Vagina (tissue), 2 donors: ENCODE measurements around the gene ZDHHC18.

Experiments
- POLR2A ChIP-seq, 2 donors: fragments of 450-650 bp; IDR thresholded peaks; one replicate each; pipeline ENCODE4 v1.6.1; 2017; ENCODE audit warnings: antibody characterized with exemption in 2 of 2, mild to moderate bottlenecking in 2 of 2, moderate library complexity in 2 of 2
- POLR2AphosphoS5 ChIP-seq, 2 donors: sonication (generic); formaldehyde crosslinking; IDR thresholded peaks; one replicate each; pipeline ENCODE4 v1.9.0; 2017; ENCODE audit warnings: antibody characterized with exemption in 2 of 2, mild to moderate bottlenecking in 2 of 2, low read depth in 1 of 2; ENCODE audit not compliant: insufficient read depth in 1 of 2
- TF ChIP-seq, protein P1 (sequence below), 3 experiments: fragments of 450-650 bp in 2 of 3; fragments of 200-600 bp in 1 of 3; sonication (generic) in 1 of 3; IDR thresholded peaks; one replicate each; pipeline ENCODE4 v1.5.1; 2017 to 2019; ENCODE audit warnings: antibody characterized with exemption in 3 of 3, mild to moderate bottlenecking in 2 of 3, moderate library complexity in 2 of 3

DNA sequence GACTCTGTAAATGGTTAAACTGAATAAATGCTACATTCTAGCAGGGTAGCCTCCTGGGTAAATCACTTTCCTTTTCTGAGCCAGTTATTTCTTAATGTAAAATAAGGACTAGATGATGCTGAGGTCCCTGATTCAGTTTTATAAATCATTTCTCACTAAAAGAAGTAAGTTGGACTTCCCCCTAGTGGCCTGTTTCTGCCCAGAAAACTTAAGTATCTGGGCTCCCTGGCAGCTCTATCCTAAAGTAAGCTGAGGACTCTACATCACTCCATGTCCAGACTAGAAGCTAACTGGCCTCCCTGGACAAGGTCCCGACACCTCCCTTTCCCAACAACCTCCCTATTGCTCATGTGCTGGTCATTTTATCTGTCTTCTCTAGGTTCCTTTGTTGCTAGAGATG is 60.6 kb downstream of the ZDHHC18 start:
- TF ChIP-seq POLR2A (IDR thresholded peaks at IDR 0.05) (no peak), POLR2AphosphoS5 (IDR thresholded peaks at IDR 0.05; ENCODE audit: insufficient read depth in 1 of 2, low read depth in 1 of 2) (no peak)
- TF ChIP-seq, protein P1, sequence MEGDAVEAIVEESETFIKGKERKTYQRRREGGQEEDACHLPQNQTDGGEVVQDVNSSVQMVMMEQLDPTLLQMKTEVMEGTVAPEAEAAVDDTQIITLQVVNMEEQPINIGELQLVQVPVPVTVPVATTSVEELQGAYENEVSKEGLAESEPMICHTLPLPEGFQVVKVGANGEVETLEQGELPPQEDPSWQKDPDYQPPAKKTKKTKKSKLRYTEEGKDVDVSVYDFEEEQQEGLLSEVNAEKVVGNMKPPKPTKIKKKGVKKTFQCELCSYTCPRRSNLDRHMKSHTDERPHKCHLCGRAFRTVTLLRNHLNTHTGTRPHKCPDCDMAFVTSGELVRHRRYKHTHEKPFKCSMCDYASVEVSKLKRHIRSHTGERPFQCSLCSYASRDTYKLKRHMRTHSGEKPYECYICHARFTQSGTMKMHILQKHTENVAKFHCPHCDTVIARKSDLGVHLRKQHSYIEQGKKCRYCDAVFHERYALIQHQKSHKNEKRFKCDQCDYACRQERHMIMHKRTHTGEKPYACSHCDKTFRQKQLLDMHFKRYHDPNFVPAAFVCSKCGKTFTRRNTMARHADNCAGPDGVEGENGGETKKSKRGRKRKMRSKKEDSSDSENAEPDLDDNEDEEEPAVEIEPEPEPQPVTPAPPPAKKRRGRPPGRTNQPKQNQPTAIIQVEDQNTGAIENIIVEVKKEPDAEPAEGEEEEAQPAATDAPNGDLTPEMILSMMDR (IDR thresholded peaks at IDR 0.05) = no peak
